GM21576 (cell line): ENCODE data around the gene CSKMT.
"Not testable (repeated sequence)": the region's sequence is repeated elsewhere in the genome, so short reads cannot be mapped to it uniquely, and the experiment has no call there.

Source experiments
- ATAC-seq: cut with Tn5 transposase; IDR thresholded peaks from one replicate; pipeline ENCODE4 v1.9.1; 2021; ENCODE audit warnings: mild to moderate bottlenecking, moderate library complexity; ENCODE audit not compliant: unreplicated experiment

The CSKMT gene, protein sequence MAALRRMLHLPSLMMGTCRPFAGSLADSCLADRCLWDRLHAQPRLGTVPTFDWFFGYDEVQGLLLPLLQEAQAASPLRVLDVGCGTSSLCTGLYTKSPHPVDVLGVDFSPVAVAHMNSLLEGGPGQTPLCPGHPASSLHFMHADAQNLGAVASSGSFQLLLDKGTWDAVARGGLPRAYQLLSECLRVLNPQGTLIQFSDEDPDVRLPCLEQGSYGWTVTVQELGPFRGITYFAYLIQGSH

DNA sequence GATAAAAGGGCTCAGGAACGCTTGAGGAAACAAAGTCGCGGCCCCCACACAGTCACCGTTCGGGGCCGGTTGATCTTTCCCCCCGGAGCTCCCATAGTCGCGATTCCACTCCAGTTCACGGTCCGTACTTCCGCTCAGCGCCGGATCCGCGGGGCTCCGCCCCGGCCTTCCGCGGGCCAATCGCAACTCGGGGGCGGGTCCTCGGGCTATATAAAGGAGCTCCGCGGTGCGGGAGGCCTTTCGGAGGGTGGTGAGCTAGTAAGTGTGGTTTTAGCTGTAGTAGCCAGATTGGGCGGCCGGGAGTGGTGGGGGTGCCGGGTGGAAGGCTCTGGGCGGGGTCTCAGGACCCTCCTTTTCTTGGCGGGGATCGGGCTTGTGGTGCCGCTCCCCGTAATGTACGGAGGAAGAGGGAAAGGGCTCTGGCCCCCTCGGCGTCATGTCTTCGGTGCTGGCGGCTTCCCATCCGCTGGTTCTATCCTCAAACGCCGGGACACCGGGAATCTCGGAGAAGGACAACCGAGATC, at the start of gene CSKMT, which contains the start of gene C11orf98:
CSKMT (plus strand) TSS at position 238 of the 524 bp plus-strand sequence. CDS start 568 bp downstream, outside the sequence.
C11orf98 (minus strand) TSS at position 136 of the 524 bp plus-strand sequence; CDS start at position 95, 41 bp downstream.
- ATAC-seq = peak; percentile 60

DNA sequence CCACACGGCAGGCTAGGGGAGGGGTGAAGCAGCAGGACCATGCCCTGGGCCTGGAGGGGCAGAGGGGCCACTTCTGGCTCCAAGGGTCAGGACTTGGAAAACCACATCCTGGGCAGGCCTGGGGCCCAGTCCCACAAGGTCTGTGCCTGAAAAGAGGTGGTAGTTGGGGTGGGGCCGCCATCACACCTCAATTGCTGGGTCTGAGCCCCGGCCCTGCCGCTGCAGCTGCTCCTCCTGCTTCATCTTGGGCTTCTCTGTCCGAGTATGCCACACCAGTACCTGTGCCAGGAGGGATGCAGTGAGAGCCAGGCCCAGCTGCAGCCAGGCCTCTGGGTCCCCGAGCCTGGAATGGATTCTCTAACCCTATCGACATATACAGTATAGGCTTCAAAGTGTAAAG, 49.6 kb upstream of the CSKMT start:
- no peak for ATAC-seq

DNA sequence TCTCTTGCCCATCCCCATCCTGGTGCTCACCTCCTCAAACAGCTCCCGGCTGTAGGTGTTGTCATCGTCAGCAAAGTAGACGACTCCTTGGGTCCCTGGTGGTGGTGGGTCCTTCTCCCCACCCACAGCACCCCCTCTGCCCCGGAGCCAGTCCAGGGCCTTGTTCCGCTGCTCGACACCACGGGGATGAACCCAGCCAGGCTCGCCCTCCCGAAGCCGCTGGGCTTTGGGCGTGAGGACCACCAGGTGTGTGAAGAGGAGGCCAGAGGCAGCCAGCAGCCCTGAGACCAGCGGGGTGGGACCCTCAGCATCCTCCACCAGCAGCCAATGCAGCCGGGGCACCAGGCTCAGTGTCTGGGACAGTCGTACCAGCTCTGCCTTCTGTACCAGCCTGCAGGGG, 48.2 kb upstream of the CSKMT start:
- not testable (repeated sequence) for ATAC-seq

DNA sequence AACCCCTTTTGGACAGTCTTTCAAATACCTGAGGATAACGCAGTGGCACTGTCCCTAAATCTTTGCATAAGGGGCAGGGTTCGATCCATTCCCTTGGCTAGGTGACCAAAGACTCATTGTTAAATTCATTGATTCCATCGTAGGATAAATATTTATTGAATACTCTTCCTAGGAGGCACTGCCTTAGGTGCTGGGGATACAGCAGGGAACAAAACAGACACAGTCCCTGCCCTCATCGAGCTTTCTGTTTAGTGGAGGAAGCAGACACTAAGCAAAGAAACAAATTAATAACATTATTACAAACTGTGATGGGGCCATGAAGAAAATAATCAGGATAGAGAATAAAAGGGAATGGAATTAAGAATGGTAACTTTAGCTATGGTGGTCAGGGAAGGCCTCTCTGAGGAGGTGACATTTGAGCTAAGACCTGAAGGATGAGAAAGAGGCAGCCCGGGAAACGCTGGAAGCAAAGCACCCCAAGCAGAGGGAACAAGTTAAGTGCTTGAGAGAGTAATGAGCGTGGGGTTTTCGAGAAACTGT, 44.0 kb upstream of the CSKMT start:
- ATAC-seq = no peak

DNA sequence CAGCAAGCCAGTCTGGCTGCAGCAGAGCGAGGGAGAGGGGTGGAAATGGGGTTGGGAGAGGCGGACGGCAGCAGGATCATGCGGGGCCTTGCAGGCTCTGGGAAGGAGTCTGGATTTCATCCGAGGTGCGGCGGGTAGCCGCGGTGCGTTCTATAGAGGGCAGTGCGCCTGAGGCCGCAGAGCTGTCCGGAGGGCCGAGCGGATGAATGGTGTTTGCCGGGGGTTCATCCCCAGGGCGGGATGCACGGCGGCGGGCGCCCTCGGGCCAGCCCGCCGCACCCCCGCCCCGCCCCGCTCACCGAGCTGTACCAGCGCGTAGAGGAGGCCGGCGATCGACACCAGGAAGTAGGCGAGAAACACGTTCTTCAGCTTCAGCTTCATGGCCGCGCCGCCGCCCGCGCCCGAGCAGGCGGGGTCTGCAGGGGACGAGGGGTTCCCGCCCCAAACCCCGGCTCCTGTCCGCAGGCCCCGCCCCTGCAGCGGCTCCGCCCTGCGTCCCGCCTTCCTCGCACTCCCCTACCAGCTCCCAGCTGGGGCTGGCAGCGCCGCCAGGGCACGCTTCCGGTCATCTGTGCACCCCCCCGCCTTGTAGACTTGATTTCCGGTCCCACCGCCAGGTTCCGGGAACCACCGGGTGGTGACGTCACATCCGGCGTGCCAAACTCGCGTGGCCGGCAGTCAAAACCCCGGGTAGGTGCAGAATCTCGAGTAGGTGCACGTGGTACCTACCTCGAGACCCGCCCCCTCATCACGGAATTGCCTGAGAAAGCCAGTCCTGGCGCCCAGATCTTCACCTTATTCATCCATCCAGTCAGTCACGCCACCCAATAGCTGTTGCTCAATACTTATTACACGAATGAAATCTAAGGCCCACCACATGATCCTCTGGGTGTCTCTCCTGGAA, 43.3 kb upstream of the CSKMT start, which contains the start of gene B3GAT3:
B3GAT3 (minus strand) TSS at position 420 of the 904 bp plus-strand sequence; CDS start at position 381, 39 bp downstream.
- peak; percentile 93 for ATAC-seq

DNA sequence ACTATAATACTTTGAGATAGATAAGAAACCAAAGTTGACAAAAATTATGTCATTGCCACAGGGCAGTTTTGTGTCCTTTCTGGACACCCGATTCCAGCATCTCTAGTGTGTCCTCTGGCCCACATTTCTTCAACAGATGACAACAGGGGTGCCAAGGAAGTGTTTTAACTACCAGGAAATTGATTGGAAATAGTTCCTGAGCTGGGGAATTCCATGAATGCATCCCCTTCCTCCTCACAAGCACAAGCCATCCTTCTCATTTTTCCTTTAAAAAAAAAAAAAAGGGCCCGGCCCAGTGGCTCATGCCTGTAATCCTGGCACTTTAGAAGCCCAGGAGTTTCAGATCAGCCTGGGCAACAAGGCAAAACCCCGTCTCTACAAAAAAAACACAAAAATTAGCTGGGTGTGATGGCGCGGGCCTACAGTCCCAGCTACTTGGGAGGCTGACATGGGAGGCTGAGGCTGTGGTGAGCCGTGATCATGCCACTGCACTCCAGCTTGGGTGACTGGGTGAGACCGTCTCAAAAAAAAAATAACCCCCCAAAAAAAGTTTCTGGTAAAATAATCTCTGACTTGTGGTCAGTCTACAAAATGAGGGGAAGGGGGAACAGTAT, 42.5 kb upstream of the CSKMT start:
- ATAC-seq = no peak

DNA sequence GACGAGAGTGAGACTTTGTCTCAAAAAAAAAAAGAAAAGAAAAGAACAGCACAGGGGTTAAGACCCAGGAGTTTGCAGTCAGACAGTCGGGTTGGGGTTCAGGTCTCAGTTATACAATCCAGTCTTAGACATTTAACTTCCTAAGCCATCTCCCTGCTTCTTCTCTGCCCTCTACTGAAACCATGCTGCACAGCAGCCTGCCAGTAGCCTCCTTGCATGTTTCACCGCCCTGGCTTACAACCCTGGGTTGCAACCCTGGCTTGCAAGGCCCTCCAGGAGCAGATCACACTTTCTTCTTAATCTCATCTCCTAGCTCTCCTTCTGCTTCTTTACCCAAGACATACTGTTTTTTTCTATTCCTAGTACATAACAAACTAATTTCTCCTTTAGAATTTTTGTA, 37.4 kb upstream of the CSKMT start:
- ATAC-seq = no peak

DNA sequence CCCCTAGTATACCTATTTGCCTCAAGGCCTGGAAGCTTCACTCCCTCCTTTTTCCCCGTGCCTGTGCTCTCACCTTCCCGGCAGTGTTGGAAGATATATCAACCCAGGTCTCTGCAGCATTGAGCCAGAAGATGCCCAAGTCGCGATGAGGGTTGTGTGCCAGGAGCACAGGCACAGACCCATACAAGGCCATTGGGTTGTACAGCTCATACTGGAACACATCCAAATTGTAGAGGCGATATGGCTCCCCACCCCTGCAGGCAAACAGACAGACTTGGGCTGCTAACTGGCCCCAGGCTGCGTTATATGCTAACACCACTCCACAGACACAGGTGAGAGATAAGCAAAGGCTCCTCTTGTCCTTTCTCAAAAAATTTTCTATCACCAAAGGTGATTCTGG, 32.6 kb upstream of the CSKMT start:
- ATAC-seq = no peak

DNA sequence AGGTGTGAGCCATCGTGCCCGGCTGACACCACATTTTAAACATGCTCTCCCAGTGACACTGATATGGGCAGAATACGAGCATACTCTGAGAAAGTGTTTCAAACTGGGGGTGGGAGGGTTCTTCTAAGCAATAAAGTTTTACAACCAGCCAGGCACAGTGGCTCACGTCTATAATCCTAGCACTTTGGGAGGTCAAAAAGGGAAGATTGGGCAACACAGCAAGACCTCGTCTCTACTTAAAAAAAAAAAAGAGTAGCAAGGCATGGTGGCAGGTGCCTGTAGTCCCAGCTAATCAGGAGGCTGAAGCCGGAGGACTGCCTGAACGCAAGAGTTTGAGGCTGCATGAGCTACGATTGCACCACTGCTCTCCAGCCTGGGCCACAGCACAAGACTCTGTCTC, 20.9 kb upstream of the CSKMT start:
- ATAC-seq = no peak

DNA sequence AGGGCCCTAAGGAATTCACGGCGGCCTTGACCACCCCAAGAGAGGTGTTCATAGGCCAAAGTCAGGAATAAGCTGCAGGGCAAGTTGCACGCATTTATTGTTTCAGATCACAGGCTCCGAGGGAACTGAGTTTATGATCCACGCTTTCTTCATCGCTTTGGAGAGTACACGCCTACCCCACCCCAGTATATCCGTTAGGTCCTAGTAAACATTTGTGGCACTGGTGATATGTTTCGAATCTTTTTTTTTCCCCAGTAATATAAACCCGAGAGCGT, 19.5 kb upstream of the CSKMT start:
- ATAC-seq = no peak

DNA sequence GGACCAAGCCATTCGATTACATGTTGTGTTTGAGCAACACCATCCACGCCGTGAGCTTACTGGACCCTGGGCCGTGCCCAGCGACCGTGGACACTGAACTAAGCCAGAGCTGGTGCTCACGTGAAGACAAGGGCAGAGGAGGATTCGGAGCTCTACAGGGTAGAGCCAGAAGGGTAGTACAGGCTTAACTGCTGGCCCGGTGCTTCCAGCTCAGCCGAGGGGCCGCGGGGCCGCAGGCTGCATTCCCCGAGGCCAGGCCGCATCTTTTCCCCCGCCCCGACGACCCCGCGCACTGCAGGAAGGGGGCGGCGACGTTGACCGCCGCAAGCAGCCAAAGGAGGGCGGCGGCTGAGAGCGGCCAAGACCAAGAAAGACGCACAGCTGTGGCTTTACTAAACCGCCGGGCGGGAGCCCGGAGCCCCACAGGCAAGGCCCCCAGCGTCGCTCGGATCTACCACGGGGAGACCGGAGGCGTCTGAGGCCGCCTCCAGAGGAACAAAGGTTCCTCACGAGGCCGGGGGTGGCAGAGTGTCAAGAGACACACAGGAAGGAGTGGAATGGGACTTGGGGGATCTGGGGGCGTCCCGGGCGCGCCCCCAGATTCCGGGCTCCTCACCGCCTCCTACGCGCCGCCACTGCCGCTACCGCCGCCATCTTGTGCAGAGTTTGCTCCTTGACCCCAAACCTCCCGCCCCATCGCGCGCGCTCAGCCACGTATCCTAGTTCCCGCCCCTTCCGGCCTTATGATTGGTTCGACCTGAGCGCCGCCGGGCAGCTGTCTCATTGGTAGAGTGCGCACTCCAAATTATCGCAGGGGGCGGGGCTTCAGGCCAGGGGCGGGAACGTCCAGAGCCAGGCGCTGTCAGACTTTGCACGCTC, 18.9 kb upstream of the CSKMT start, which contains the start of gene GANAB:
GANAB (minus strand) TSS at position 668 of the 879 bp plus-strand sequence; CDS start at position 654, 14 bp downstream.
- peak; percentile 86 for ATAC-seq

DNA sequence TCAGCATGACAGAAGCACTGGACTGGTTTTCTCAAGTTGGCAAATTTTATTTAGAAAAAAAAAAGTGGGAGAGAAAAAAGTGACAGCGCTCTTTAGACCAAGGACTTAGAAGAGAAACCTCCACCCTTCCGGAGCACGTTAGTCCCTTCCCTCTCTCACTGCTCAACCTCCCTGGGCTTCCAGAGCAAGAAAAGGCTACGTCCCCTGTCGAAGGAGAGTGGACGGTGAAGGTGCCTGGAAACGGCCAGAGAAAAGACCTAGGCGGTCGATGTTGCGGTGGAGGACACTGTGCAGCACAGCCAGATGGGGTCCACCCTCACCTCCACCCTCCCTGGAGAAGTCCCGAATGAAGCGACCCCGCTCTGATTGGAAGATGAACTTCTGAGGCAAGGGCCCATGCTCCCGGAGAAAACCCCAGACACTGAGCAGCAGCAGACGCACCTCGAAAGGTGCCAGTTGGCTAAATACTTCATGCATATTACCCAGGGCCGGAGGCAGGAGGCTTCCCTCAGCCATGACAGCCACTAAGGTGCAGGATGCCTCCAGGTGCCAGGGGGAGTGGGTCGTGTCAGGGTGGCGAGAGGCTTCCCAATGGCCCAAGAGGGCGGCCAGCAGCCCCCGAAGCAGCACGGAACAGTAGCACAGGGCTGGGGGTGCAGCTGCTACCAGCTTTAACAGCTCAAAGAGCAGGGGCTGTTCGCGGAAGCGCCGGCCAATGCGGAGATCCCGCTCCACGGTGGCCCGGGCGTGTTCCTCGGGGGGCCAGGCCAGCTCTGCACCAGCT, 18.1 kb upstream of the CSKMT start:
- no peak for ATAC-seq

DNA sequence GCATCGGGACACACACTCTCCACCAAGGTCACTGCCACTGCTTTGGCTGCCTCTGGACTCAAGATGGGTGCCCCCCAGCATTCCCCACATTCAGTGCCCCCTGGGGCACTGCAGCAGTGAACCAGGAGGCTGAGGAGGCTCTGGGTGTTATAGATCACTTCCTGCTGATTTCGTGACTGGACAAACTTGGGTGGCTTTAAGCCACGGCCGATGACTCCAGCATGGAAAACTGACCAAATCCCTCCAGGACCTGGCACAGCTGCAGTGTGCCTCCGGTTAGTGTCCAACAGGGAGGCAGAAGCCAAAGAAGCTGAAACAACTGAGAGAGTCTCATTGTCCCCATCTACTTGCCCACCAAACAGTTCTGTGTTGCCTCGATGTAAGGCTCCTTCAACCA, 17.5 kb upstream of the CSKMT start:
- no peak for ATAC-seq

DNA sequence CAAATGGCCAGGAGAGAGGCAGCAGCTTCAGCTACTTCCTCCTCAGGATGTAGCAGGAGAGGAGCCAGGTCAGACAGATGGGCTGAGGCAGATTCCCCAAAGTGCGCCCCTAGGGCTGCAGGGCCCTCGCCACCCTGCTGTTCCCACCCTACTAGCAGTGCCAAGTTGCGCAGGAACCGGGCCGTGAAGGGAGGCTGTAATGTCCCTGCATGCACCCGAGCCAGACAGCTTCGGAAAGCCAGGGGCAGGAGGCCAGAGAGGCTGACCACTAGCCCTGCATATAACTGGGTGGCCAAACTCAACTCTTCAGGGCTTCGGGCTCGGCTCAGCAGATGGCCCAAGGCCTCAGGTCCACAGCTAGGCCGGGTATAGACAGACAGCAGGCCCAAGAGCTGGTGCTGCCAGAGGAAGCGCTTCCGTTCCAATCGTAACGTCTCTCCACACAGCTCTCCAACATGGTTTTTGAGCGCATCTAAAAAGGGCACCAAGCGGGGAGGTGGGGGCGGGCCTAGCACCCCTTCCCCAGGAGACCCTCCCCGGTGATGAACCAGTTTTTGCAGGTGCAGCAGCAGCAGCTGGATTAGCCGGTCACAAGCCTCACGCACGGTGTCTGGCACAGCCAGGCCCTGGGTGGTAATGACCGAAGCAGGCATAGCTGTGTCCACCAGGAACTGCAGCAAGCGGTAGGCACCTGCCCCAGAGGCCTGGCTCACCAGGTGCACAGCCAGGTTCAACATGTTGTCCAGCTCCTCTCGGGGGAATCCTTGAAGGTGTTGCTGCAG, 16.7 kb upstream of the CSKMT start:
- no peak for ATAC-seq

DNA sequence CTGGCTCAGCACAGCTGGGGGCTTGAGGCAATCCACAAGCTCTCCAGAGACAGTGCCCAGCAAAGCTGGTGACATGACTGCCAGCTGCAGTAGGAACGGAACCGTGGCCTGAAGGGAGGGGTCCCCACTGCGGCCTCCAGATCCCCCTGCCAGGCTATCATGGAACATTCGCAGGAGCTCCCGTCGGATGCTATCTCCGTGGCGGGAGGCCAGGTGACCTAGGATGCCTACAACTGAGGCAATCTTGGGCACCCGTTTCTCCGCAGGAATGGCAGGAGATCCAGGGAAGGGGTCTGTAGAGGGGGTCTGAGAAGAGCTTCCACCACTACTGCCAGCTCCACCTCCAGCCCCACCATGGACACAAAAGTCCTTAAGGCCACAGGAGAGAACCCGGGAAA, 16.1 kb upstream of the CSKMT start:
- ATAC-seq = no peak

DNA sequence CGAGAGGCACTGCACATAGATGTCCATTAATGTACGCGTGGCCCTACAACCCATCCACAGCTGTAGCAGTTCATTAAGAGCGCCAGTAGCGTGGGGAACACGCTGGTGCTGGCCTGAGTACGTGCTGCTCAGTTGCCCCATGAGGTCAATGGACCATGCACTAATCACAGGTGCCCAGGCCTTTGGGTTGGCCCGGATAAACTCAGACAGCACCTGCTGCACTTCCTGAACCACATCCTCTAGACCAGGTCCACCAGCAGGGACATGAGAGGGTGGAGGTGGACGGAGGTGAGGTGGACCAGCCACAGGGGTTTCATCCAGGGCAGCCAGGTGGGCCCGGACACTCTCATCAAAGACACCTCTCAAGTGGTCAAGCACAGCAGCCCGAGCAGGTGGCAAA, 15.6 kb upstream of the CSKMT start:
- no peak for ATAC-seq

DNA sequence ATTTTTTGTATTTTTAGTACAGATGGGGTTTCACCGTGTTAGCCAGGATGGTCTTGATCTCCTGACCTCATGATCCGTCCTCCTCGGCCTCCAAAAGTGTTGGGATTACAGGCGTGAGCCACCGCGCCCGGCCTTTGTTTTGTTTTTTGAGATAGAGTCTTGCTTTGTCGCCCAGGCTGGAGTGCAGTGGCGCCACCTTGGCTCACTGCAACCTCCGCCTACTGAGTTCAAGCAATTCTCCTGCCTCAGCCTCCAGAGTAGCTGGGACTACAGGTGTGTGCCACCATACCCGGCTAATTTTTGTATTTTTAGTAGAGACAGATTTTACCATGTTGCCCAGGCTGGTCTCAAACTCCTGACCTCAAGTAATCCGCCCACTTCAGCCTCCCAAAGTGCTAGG, 14.8 kb upstream of the CSKMT start:
- ATAC-seq = not testable (repeated sequence)

DNA sequence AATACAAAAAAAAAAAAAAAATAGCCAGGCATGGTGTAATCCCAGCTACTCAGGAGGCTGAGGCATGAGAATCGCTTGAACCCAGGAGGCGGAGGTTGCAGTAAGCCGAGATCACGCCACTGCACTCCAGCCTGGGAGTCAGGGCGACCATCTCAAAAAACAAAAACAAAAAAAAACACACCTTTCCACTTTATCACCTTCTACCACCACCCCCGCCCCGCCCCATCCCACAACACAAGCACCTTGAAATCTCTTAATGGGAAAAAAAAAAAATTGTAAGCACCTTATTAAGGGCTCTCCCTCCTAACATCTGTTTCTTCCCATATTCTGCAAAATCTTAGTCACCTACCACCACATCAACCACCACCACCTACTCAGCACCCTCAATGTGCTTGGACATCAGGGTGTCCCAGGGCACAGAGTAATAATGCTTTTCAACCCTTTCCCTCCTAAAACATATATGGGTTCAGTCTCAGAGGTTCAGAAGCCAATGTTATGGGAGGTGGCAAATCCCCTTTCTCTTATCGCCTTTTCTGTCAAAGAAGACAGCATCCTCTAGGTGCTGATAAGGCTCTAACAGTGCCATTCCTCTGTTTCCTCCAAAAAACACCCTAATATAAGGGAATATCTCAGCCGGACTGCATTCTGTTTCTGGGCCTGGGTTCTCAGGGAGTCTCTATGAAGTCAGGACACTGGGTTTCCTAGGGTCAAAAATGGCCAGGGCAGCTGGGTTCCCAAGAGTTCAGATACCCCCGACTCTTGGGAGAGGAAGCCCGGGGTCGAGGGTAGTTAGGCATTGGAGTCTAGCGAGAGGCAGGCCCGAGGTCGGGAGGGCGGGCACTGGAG, 12.7 kb upstream of the CSKMT start:
- no peak for ATAC-seq
